HEK293 (cell line): ENCODE data around the gene ANKRD16.

Experiments
- CTCF ChIA-PET: fragments of 350-600 bp; formaldehyde crosslinking; extraction: SDS; loops from one replicate; lab custom pipeline; 2021; ENCODE audit warnings: antibody characterized with exemption; lab: Yijun Ruan, JAX
- POLR2A ChIA-PET: fragments of 300-600 bp; formaldehyde crosslinking; extraction: SDS; loops from one replicate; lab custom pipeline; 2020; ENCODE audit warnings: antibody characterized with exemption, inconsistent platforms; lab: Yijun Ruan, JAX
- H3K27ac ChIP-seq: fragments of 200-500 bp; sonication (Bioruptor generic); 2 replicates; pipeline ENCODE4 v1.5.1; 2014; ENCODE audit warnings: low read depth, low read length, control low read depth, inconsistent platforms; ENCODE audit errors: extremely low read depth
- H3K36me3 ChIP-seq, 2 experiments: fragments of 200-500 bp in 1 of 2; sonication (Bioruptor generic) in 1 of 2; 1 replicate in 1 of 2; 2 replicates in 1 of 2; pipeline ENCODE4 v1.5.1; 2014 to 2017; ENCODE audit warnings: inconsistent platforms in 2 of 2, low read length in 2 of 2; ENCODE audit not compliant: control insufficient read depth in 2 of 2, insufficient read depth in 1 of 2
- H3K4me1 ChIP-seq: fragments of 200-500 bp; sonication (Bioruptor generic); 2 replicates; pipeline ENCODE4 v1.5.1; 2014; ENCODE audit warnings: mild to moderate bottlenecking, low read length, inconsistent platforms; ENCODE audit not compliant: control insufficient read depth, insufficient read depth
- H3K4me3 ChIP-seq: 2 replicates; pipeline ENCODE4 v1.5.1; 2011; ENCODE audit warnings: low read depth, mild to moderate bottlenecking, control low read depth, low read length, moderate library complexity
- H3K9me3 ChIP-seq: fragments of 200-500 bp; sonication (Bioruptor generic); 2 replicates; pipeline ENCODE4 v1.5.1; 2014; ENCODE audit warnings: low read depth, low read length, inconsistent platforms; ENCODE audit not compliant: control insufficient read depth, insufficient read depth
- GLIS1 ChIP-seq: fragments of 450-650 bp; formaldehyde crosslinking; IDR thresholded peaks from 2 replicates; pipeline ENCODE4 v1.5.1; 2016; ENCODE audit warnings: missing biosample characterization, missing genetic modification characterization
- REPIN1 ChIP-seq: fragments of 450-650 bp; formaldehyde crosslinking; IDR thresholded peaks from 2 replicates; pipeline ENCODE4 v1.5.1; 2017; ENCODE audit warnings: missing biosample characterization, missing genetic modification characterization, low read depth
- ZBTB17 ChIP-seq: fragments of 450-650 bp; formaldehyde crosslinking; IDR thresholded peaks from 2 replicates; pipeline ENCODE4 v1.5.1; 2016; ENCODE audit warnings: missing biosample characterization, missing genetic modification characterization
- ZBTB48 ChIP-seq: fragments of 450-650 bp; formaldehyde crosslinking; IDR thresholded peaks from 2 replicates; pipeline ENCODE4 v1.5.1; 2016; ENCODE audit warnings: missing biosample characterization, missing genetic modification characterization
- ZNF10 ChIP-seq: fragments of 450-650 bp; formaldehyde crosslinking; IDR thresholded peaks from 2 replicates; pipeline ENCODE4 v1.5.1; 2017; ENCODE audit warnings: missing biosample characterization, missing genetic modification characterization
- ZNF184 ChIP-seq: fragments of 450-650 bp; IDR thresholded peaks from 2 replicates; pipeline ENCODE4 v1.5.1; 2018; ENCODE audit warnings: missing biosample characterization, mild to moderate bottlenecking, missing genetic modification characterization
- ZNF19 ChIP-seq: fragments of 450-650 bp; formaldehyde crosslinking; IDR thresholded peaks from 2 replicates; pipeline ENCODE4; 2016; ENCODE audit warnings: missing biosample characterization, missing genetic modification characterization, low read depth
- ZNF239 ChIP-seq: fragments of 450-650 bp; formaldehyde crosslinking; IDR thresholded peaks from 2 replicates; pipeline ENCODE4 v1.5.1; 2016; ENCODE audit warnings: missing biosample characterization, missing genetic modification characterization
- ZNF266 ChIP-seq: fragments of 450-650 bp; formaldehyde crosslinking; IDR thresholded peaks from 2 replicates; pipeline ENCODE4 v1.5.1; 2016; ENCODE audit warnings: missing biosample characterization, missing genetic modification characterization, low read depth
- ZNF335 ChIP-seq: fragments of 450-650 bp; formaldehyde crosslinking; conservative IDR thresholded peaks from 2 replicates; pipeline ENCODE4 v1.5.1; 2016; ENCODE audit warnings: missing biosample characterization, missing genetic modification characterization
- ZNF341 ChIP-seq: fragments of 450-650 bp; formaldehyde crosslinking; IDR thresholded peaks from 2 replicates; pipeline ENCODE4; 2016; ENCODE audit warnings: low read depth, missing biosample characterization, missing genetic modification characterization
- ZNF560 ChIP-seq: fragments of 450-650 bp; formaldehyde crosslinking; IDR thresholded peaks from 2 replicates; pipeline ENCODE4 v1.5.1; 2017; ENCODE audit warnings: missing biosample characterization, missing genetic modification characterization, borderline replicate concordance
- ZNF629 ChIP-seq: fragments of 450-650 bp; formaldehyde crosslinking; IDR thresholded peaks from 2 replicates; pipeline ENCODE4 v1.5.1; 2017; ENCODE audit warnings: missing biosample characterization, missing genetic modification characterization
- ZNF670 ChIP-seq: fragments of 450-650 bp; formaldehyde crosslinking; IDR thresholded peaks from 2 replicates; pipeline ENCODE4 v1.5.1; 2016; ENCODE audit warnings: missing biosample characterization, missing genetic modification characterization, low read depth
- ZNF747 ChIP-seq: fragments of 450-650 bp; formaldehyde crosslinking; IDR thresholded peaks from 2 replicates; pipeline ENCODE4 v1.5.1; 2016; ENCODE audit warnings: missing biosample characterization, missing genetic modification characterization
- ZNF785 ChIP-seq: fragments of 450-650 bp; formaldehyde crosslinking; IDR thresholded peaks from 2 replicates; pipeline ENCODE4 v1.5.1; 2016; ENCODE audit warnings: missing biosample characterization, missing genetic modification characterization
- ZSCAN16 ChIP-seq: fragments of 450-650 bp; formaldehyde crosslinking; IDR thresholded peaks from 2 replicates; pipeline ENCODE4 v1.5.1; 2016; ENCODE audit warnings: missing biosample characterization, missing genetic modification characterization
- TF ChIP-seq, protein P1 (sequence below): fragments of 450-650 bp; IDR thresholded peaks from 2 replicates; pipeline ENCODE4 v1.5.1; 2018; ENCODE audit warnings: missing biosample characterization, missing genetic modification characterization
- TF ChIP-seq, protein P2 (sequence below): fragments of 450-650 bp; formaldehyde crosslinking; IDR thresholded peaks from 2 replicates; pipeline ENCODE4 v1.5.1; 2016; ENCODE audit warnings: missing biosample characterization, missing genetic modification characterization
- TF ChIP-seq, protein P3 (sequence below): fragments of 450-650 bp; formaldehyde crosslinking; conservative IDR thresholded peaks from 2 replicates; pipeline ENCODE4 v1.5.1; 2016; ENCODE audit warnings: low read depth, missing biosample characterization, missing genetic modification characterization
- TF ChIP-seq, protein P4 (sequence below): fragments of 450-650 bp; formaldehyde crosslinking; IDR thresholded peaks from 2 replicates; pipeline ENCODE4 v1.5.1; 2017; ENCODE audit warnings: missing biosample characterization, missing genetic modification characterization

The ANKRD16 gene

DNA sequence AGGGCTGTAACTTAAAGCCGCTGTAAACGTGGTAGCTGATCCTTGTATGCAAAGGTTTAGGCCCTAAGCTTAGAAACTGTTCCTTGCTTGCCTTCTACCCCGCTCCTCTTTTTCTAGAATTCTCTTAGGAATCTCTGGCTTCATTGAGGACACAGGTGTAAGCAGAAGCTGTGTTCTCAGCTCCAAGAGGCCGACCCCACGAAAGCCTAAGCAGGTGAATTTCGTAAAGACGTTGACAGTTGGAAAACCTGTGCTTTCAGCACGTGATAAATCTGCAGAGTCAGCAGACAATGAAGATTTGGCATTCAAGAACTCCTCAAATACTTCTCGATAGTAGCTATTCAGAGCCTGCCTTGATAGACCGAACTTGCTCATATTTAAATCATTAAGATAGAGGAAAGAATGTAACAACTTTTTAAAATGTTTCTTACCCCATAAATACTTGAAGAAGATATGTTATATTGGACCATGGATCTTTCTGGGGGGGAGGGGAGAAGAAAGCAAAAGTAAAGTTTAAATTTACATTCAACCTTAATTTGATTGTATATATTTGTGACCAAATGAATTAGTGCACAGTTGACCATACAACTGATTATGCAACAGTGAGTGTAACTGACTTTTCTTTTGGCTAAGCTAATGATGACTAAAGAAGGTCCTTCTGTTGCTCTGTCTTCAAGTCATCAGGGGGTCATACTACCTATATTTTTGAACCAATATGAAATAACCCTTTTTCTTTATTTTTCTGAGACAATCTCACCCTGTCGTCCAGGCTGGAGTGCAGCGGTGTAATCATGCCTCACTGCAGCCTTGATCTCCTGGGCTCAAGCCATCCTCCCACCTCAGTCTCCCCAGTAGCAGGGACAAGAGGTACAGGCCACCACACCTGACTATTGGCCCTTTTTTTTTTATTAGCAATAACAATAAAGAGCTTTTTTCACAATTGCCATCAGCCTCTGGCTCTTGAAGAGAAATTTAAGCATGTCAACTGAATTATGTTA, 75.3 kb downstream of the ANKRD16 start:
- TF ChIP-seq ZNF10 (tag by site-specific recombination) (peak; percentile 74; the same call in 1 of the 2 replicates), ZNF239 (no peak), ZNF629 (tag by site-specific recombination) (no peak), ZBTB48 (tag by site-specific recombination) (no peak), ZBTB17 (tag by site-specific recombination) (peak; percentile 54; the same call in 1 of the 2 replicates)
- TF ChIP-seq, protein P1, sequence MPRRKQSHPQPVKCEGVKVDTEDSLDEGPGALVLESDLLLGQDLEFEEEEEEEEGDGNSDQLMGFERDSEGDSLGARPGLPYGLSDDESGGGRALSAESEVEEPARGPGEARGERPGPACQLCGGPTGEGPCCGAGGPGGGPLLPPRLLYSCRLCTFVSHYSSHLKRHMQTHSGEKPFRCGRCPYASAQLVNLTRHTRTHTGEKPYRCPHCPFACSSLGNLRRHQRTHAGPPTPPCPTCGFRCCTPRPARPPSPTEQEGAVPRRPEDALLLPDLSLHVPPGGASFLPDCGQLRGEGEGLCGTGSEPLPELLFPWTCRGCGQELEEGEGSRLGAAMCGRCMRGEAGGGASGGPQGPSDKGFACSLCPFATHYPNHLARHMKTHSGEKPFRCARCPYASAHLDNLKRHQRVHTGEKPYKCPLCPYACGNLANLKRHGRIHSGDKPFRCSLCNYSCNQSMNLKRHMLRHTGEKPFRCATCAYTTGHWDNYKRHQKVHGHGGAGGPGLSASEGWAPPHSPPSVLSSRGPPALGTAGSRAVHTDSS (tag by site-specific recombination), result no peak
- no peaks in the 10 kb centered on the region for H3K36me3 ChIP-seq
- H3K4me3 ChIP-seq, result peak overlapping the region; percentile 75
- H3K9me3 ChIP-seq, result no peaks in the 10 kb centered on the region
- H3K27ac ChIP-seq, result peak overlapping the region; percentile 91
- POLR2A ChIA-PET, result interaction anchor here (0.6 to 2.3 kb wide), 8 partner anchors 10 to 265 kb away, joined by 3 to 35 read pairs (median 4); partner anchors contain the start of genes ANKRD16, FBH1 and TASOR2
- CTCF ChIA-PET, result interaction anchor here (0.5 to 1.0 kb wide), 4 partner anchors 13 to 855 kb away, joined by 3 read pairs; no protein-coding TSS in a partner anchor
- H3K4me1 ChIP-seq, result peaks cover 7% of the 10 kb centered on the region; the same call in 1 of the 2 replicates

DNA sequence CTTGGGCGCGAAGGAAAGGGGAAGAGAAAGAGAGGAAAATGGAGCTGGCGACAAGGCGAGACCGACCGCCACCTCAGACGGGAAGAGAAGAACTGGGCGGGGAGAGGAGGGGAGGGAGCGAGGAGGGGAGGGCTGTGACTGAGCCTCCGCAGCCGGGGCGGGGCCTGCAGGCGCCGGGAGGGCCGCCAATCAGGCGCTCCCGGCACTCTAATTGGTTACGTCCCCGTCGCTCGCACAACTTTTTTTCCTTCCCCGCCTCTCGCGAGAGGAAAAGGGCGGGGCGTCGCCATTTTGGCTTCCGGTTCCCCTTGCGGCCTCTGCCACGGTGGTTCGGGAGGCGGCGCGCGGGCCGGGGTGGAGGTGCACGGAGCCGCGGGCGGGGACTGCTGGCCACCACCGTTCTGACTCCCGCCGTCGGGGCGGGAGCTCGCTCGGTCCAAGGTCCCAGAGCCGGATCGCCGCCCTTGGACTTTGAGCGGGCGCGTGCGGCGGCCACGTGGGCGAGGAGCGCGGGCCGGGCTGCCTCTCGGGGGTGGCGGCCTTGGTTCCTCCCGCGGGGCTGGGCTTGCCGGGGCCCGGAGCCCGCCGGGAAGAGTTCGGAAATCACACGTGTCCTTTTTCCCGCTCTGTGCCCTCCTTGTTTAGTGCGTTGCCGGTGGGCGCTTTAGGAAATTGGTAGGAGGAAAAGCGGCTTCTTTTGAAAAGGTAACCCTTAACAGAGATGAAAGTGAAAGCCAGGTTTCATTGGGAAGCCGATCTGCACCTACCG, 76.2 kb downstream of the ANKRD16 start, which contains the start of gene GDI2:
Gene GDI2, minus strand, starts transcription at position 94 of the 769 bp plus-strand sequence. CDS start 176 bp downstream, outside the sequence.
- peaks cover 7% of the 10 kb centered on the region; the same call in 1 of the 2 replicates for H3K4me1 ChIP-seq
- H3K4me3 ChIP-seq, result peak within 1 kb of the TSS; percentile 98
- POLR2A ChIA-PET, result interaction anchor here (0.6 to 2.3 kb wide), 20 partner anchors 9 to 998 kb away, joined by 3 to 35 read pairs (median 4); partner anchors contain the start of genes ANKRD16, FBH1 and TASOR2
- peak within 1 kb of the TSS; percentile 93 for H3K27ac ChIP-seq
- CTCF ChIA-PET, result interaction anchor here (0.5 to 1.0 kb wide), 4 partner anchors 14 to 233 kb away, joined by 3 read pairs; no protein-coding TSS in a partner anchor
- H3K9me3 ChIP-seq, result no peaks in the 10 kb centered on the region
- no peaks in the 10 kb centered on the region; a peak in 1 of 3 replicates for H3K36me3 ChIP-seq
- no peak for TF ChIP-seq ZNF266 (tag by site-specific recombination)
- TF ChIP-seq, protein P2, sequence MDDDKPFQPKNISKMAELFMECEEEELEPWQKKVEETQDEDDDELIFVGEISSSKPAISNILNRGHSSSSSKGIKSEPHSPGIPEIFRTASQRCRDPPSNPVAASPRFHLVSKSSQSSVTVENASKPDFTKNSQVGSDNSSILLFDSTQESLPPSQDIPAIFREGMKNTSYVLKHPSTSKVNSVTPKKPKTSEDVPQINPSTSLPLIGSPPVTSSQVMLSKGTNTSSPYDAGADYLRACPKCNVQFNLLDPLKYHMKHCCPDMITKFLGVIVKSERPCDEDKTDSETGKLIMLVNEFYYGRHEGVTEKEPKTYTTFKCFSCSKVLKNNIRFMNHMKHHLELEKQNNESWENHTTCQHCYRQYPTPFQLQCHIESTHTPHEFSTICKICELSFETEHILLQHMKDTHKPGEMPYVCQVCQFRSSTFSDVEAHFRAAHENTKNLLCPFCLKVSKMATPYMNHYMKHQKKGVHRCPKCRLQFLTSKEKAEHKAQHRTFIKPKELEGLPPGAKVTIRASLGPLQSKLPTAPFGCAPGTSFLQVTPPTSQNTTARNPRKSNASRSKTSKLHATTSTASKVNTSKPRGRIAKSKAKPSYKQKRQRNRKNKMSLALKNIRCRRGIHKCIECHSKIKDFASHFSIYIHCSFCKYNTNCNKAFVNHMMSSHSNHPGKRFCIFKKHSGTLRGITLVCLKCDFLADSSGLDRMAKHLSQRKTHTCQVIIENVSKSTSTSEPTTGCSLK, result no peak
- TF ChIP-seq, protein P3, sequence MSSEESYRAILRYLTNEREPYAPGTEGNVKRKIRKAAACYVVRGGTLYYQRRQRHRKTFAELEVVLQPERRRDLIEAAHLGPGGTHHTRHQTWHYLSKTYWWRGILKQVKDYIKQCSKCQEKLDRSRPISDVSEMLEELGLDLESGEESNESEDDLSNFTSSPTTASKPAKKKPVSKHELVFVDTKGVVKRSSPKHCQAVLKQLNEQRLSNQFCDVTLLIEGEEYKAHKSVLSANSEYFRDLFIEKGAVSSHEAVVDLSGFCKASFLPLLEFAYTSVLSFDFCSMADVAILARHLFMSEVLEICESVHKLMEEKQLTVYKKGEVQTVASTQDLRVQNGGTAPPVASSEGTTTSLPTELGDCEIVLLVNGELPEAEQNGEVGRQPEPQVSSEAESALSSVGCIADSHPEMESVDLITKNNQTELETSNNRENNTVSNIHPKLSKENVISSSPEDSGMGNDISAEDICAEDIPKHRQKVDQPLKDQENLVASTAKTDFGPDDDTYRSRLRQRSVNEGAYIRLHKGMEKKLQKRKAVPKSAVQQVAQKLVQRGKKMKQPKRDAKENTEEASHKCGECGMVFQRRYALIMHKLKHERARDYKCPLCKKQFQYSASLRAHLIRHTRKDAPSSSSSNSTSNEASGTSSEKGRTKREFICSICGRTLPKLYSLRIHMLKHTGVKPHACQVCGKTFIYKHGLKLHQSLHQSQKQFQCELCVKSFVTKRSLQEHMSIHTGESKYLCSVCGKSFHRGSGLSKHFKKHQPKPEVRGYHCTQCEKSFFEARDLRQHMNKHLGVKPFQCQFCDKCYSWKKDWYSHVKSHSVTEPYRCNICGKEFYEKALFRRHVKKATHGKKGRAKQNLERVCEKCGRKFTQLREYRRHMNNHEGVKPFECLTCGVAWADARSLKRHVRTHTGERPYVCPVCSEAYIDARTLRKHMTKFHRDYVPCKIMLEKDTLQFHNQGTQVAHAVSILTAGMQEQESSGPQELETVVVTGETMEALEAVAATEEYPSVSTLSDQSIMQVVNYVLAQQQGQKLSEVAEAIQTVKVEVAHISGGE (tag by site-specific recombination), result peak; percentile 51; the same call in 1 of the 2 replicates
- no peak for TF ChIP-seq ZNF785 (tag by site-specific recombination)
- TF ChIP-seq REPIN1 (tag by site-specific recombination), result no peak
- TF ChIP-seq ZNF670 (tag by site-specific recombination), result no peak
- no peak for TF ChIP-seq ZNF335
- TF ChIP-seq GLIS1 (tag by site-specific recombination), result no peak; the same call in 1 of the 2 replicates
- peak; percentile 39; the same call in 1 of the 2 replicates for TF ChIP-seq ZNF341 (tag by site-specific recombination)
- no peak for TF ChIP-seq ZNF239
- TF ChIP-seq ZNF19 (tag by site-specific recombination), result no peak
- no peak for TF ChIP-seq ZNF747
- TF ChIP-seq ZSCAN16 (tag by site-specific recombination), result no peak
- TF ChIP-seq ZNF184 (tag by site-specific recombination), result peak; percentile 61; the same call in 1 of the 2 replicates
- TF ChIP-seq, protein P4, sequence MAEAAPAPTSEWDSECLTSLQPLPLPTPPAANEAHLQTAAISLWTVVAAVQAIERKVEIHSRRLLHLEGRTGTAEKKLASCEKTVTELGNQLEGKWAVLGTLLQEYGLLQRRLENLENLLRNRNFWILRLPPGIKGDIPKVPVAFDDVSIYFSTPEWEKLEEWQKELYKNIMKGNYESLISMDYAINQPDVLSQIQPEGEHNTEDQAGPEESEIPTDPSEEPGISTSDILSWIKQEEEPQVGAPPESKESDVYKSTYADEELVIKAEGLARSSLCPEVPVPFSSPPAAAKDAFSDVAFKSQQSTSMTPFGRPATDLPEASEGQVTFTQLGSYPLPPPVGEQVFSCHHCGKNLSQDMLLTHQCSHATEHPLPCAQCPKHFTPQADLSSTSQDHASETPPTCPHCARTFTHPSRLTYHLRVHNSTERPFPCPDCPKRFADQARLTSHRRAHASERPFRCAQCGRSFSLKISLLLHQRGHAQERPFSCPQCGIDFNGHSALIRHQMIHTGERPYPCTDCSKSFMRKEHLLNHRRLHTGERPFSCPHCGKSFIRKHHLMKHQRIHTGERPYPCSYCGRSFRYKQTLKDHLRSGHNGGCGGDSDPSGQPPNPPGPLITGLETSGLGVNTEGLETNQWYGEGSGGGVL (tag by site-specific recombination), result peak; percentile 59
- TF ChIP-seq ZNF560, result no peak
